ENCODE measurements around the gene SERPINA4. TPM values are rescaled to one million over a fixed set of nuclear protein-coding genes. Genes with fewer than 3 reads are reported as not detected.
A peak's percentile ranks its signal among the peaks of the same experiment; 100 is the strongest.

The SERPINA4 gene
- polyA plus RNA-seq, 1 donor, result not detected

- DNase-seq, result no peak
Observed at GRCh38 chr14:94542811-94543440, 18.3 kb upstream of the SERPINA4 start.

GRCh38 chr14:94543449-94544124 is 17.7 kb upstream of the SERPINA4 start:
- DNase-seq, result no peak

- no peak for DNase-seq
Observed at GRCh38 chr14:94544726-94545125, 16.5 kb upstream of the SERPINA4 start.

- no peak for DNase-seq
Observed at GRCh38 chr14:94545131-94545841, 16.0 kb upstream of the SERPINA4 start.

GRCh38 chr14:94547151-94547680 is 14.0 kb upstream of the SERPINA4 start:
- DNase-seq, result no peak

GRCh38 chr14:94547726-94548125 is 13.5 kb upstream of the SERPINA4 start:
- no peak for DNase-seq

GRCh38 chr14:94548131-94548998 is 12.9 kb upstream of the SERPINA4 start:
- no peak for DNase-seq

- peak; percentile 26 for DNase-seq
Observed at GRCh38 chr14:94548999-94549985, 11.9 kb upstream of the SERPINA4 start.

GRCh38 chr14:94550041-94550440 is 11.2 kb upstream of the SERPINA4 start:
- DNase-seq, result no peak

- DNase-seq, result no peak
Observed at GRCh38 chr14:94555991-94556390, 5.3 kb upstream of the SERPINA4 start.

GRCh38 chr14:94557327-94557726 is 3.9 kb upstream of the SERPINA4 start:
- DNase-seq, result no peak

GRCh38 chr14:94558842-94559241 is 2.4 kb upstream of the SERPINA4 start:
- DNase-seq, result no peak

GRCh38 chr14:94559638-94560290 is 1.5 kb upstream of the SERPINA4 start:
- DNase-seq, result no peak

- DNase-seq, result no peak
Observed at GRCh38 chr14:94560291-94560665, 964 bp upstream of the SERPINA4 start.

GRCh38 chr14:94561656-94562010 is 391 bp downstream of the SERPINA4 start:
- no peak for DNase-seq

- DNase-seq, result no peak
Observed at GRCh38 chr14:94562022-94562421, 780 bp downstream of the SERPINA4 start.

- no peak for DNase-seq
Observed at GRCh38 chr14:94562941-94563883, 2.0 kb downstream of the SERPINA4 start.

GRCh38 chr14:94564381-94564780 is 3.1 kb downstream of the SERPINA4 start:
- no peak for DNase-seq

- DNase-seq, result no peak
Observed at GRCh38 chr14:94568186-94568585, 6.9 kb downstream of the SERPINA4 start.
